ENCODE data around the gene IFNL2.
"Not testable (repeated sequence)": the region's sequence is repeated elsewhere in the genome, so short reads cannot be mapped to it uniquely, and the experiment has no call there.

IFNL2 gene

GRCh38 chr19:39307046-39307821 is 39.0 kb downstream of the IFNL2 start:
- TF ChIP-seq ARNT (IDR thresholded peaks at IDR 0.05) (no peak), HDGF (IDR thresholded peaks at IDR 0.05; ENCODE audit: borderline replicate concordance) (no peak), SP1 (IDR thresholded peaks at IDR 0.05) (no peak), NFRKB (IDR thresholded peaks at IDR 0.05) (no peak), SUZ12 (IDR thresholded peaks at IDR 0.05) (no peak), LEF1 (IDR thresholded peaks at IDR 0.05; ENCODE audit: borderline replicate concordance) (no peak), FOXK2 (IDR thresholded peaks at IDR 0.05) (no peak), L3MBTL2 (conservative IDR thresholded peaks at IDR 0.05) (no peak), ELF4 (IDR thresholded peaks at IDR 0.05) (no peak)
- no peak for DNase-seq (ENCODE audit: extremely low spot score)
- CTCF ChIA-PET, result no interaction called here
- POLR2A ChIA-PET, result no interaction called here

GRCh38 chr19:39307822-39308530 is 39.8 kb downstream of the IFNL2 start:
- DNase-seq (ENCODE audit: extremely low spot score), result no peak
- TF ChIP-seq FOXA1 (IDR thresholded peaks at IDR 0.05) (no peak), NFRKB (IDR thresholded peaks at IDR 0.05) (no peak), SP1 (IDR thresholded peaks at IDR 0.05) (no peak), PKNOX1 (IDR thresholded peaks at IDR 0.05) (no peak), TARDBP (IDR thresholded peaks at IDR 0.05) (no peak), HDGF (IDR thresholded peaks at IDR 0.05; ENCODE audit: borderline replicate concordance) (no peak), SUZ12 (IDR thresholded peaks at IDR 0.05) (no peak), BHLHE40 (IDR thresholded peaks at IDR 0.05; ENCODE audit: borderline replicate concordance) (no peak), LEF1 (IDR thresholded peaks at IDR 0.05; ENCODE audit: borderline replicate concordance) (no peak), L3MBTL2 (conservative IDR thresholded peaks at IDR 0.05) (no peak), CTBP1 (IDR thresholded peaks at IDR 0.05; ENCODE audit: borderline replicate concordance) (no peak), FOXM1 (IDR thresholded peaks at IDR 0.05; ENCODE audit: borderline replicate concordance) (no peak), ZNF384 (IDR thresholded peaks at IDR 0.05) (no peak), ELF4 (IDR thresholded peaks at IDR 0.05) (no peak), ARNT (IDR thresholded peaks at IDR 0.05) (no peak), FOXK2 (IDR thresholded peaks at IDR 0.05) (no peak)
- ChIA-PET CTCF (no interaction called here), POLR2A (no interaction called here)

GRCh38 chr19:39308531-39309304 is 40.5 kb downstream of the IFNL2 start:
- CTCF ChIA-PET, result interaction anchor here (0.6 kb wide), 1 partner anchor 21 kb away, joined by 6 read pairs; no protein-coding TSS in a partner anchor
- TF ChIP-seq FOXA1 (IDR thresholded peaks at IDR 0.05) (no peak), LEF1 (IDR thresholded peaks at IDR 0.05; ENCODE audit: borderline replicate concordance) (no peak), CTBP1 (IDR thresholded peaks at IDR 0.05; ENCODE audit: borderline replicate concordance) (no peak), TARDBP (IDR thresholded peaks at IDR 0.05) (no peak), PKNOX1 (IDR thresholded peaks at IDR 0.05) (no peak), BHLHE40 (IDR thresholded peaks at IDR 0.05; ENCODE audit: borderline replicate concordance) (no peak), SUZ12 (IDR thresholded peaks at IDR 0.05) (no peak), ZNF384 (IDR thresholded peaks at IDR 0.05) (no peak), FOXM1 (IDR thresholded peaks at IDR 0.05; ENCODE audit: borderline replicate concordance) (no peak), ELF4 (IDR thresholded peaks at IDR 0.05) (no peak), ARNT (IDR thresholded peaks at IDR 0.05) (no peak), SP1 (IDR thresholded peaks at IDR 0.05) (no peak), FOXK2 (IDR thresholded peaks at IDR 0.05) (no peak), L3MBTL2 (conservative IDR thresholded peaks at IDR 0.05) (no peak), HDGF (IDR thresholded peaks at IDR 0.05; ENCODE audit: borderline replicate concordance) (no peak), NFRKB (IDR thresholded peaks at IDR 0.05) (no peak)
- no peak for DNase-seq (ENCODE audit: extremely low spot score)
- POLR2A ChIA-PET, result no interaction called here

- POLR2A ChIA-PET; DNase-seq (ENCODE audit: extremely low spot score): not testable (repeated sequence)
- CTCF ChIA-PET, result interaction anchor here (0.6 kb wide), 1 partner anchor 22 kb away, joined by 6 read pairs; no protein-coding TSS in a partner anchor
Measured at GRCh38 chr19:39309305-39309670, 41.1 kb downstream of the IFNL2 start.

GRCh38 chr19:39310558-39311311 is 42.5 kb downstream of the IFNL2 start:
- CTCF ChIA-PET, result no interaction called here
- no peak for DNase-seq (ENCODE audit: extremely low spot score)
- no peak for TF ChIP-seq ARNT (IDR thresholded peaks at IDR 0.05)
- TF ChIP-seq FOXA1 (IDR thresholded peaks at IDR 0.05), result no peak
- TF ChIP-seq TARDBP (IDR thresholded peaks at IDR 0.05), result no peak
- no peak for TF ChIP-seq NFRKB (IDR thresholded peaks at IDR 0.05)
- no peak for TF ChIP-seq SP1 (IDR thresholded peaks at IDR 0.05)
- no peak for TF ChIP-seq ELF4 (IDR thresholded peaks at IDR 0.05)
- TF ChIP-seq ZNF384 (IDR thresholded peaks at IDR 0.05), result no peak
- TF ChIP-seq CTBP1 (IDR thresholded peaks at IDR 0.05; ENCODE audit: borderline replicate concordance), result no peak
- no peak for TF ChIP-seq L3MBTL2 (conservative IDR thresholded peaks at IDR 0.05)
- TF ChIP-seq LEF1 (IDR thresholded peaks at IDR 0.05; ENCODE audit: borderline replicate concordance), result no peak
- TF ChIP-seq BHLHE40 (IDR thresholded peaks at IDR 0.05; ENCODE audit: borderline replicate concordance), result no peak
- TF ChIP-seq SUZ12 (IDR thresholded peaks at IDR 0.05), result no peak
- no peak for TF ChIP-seq HDGF (IDR thresholded peaks at IDR 0.05; ENCODE audit: borderline replicate concordance)
- TF ChIP-seq PKNOX1 (IDR thresholded peaks at IDR 0.05), result no peak
- POLR2A ChIA-PET, result no interaction called here
